ENCODE measurements around the gene LRBA. TPM values are rescaled to one million over a fixed set of nuclear protein-coding genes. Genes with fewer than 3 reads are reported as not detected.

LRBA gene
- total RNA-seq, 4 donors from 2014 or later, result 8.5 to 18.0 (median 11.9) TPM

DNA sequence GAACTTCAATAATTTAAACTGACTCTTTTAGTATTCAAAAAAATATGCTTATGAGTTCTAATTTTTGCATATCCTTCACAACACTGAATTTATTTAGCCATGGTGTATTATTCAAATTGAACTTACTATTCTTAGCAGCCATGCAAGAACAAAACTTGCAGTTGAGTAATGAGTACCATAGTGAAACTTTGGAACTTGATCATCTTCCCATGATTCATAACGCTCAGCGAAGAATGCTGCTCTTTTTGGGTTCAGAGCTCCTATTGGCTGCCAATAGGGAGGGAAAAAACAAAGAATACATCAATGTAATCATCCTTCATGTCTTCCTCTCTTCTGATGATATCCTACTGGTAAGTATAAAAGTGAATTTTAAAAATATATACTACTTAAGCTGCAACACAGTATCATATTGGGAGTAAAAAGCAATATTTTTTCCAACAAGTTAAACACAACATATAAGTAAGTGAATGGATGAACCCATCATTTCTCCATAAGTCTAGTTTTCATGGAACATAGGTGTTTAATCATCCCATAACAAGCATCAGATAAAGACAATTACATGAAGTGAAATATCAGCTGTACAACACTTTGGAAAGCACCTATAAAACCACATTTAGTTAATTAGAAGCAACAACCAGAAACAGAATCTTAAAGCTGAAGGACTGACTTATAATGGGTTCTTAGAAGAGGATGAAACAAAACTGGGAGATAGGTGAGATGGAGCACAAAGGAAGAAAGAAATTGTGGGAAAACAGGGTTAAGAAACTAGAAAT lies 578.3 kb downstream of the LRBA start:
- Histone ChIP-seq H3K27me3 (no peaks in the 10 kb centered on the region), H3K27ac (no peak overlapping the region), H3K9me3 (no peaks in the 10 kb centered on the region), H3K4me1 (no peaks in the 10 kb centered on the region), H3K4me3 (no peak overlapping the region), H3K36me3 (no peaks in the 10 kb centered on the region)
- TF ChIP-seq CTCF (IDR thresholded peaks at IDR 0.05 in 4 of 5, conservative IDR thresholded peaks at IDR 0.05 in 1 of 5) (no peak), POLR2A (IDR thresholded peaks at IDR 0.05) (no peak)
- in situ Hi-C loops (cut with MboI; ENCODE audit: low sequenced_read_pairs in 4 of 4), result no loop called here
- intact Hi-C loops (cut with DNase I; ENCODE audit: low total_unique reads), result no loop called here
- DNase-seq, result no peak
- no peak for ATAC-seq

GRCh38 chr4:150431221-150431620 lies 583.9 kb downstream of the LRBA start:
- no peak for TF ChIP-seq CTCF (IDR thresholded peaks at IDR 0.05 in 4 of 5, conservative IDR thresholded peaks at IDR 0.05 in 1 of 5)
- Histone ChIP-seq H3K4me3 (no peak overlapping the region), H3K4me1 (no peaks in the 10 kb centered on the region), H3K27me3 (no peaks in the 10 kb centered on the region), H3K9me3 (no peaks in the 10 kb centered on the region), H3K27ac (no peak overlapping the region), H3K36me3 (no peaks in the 10 kb centered on the region)
- DNase-seq (no peak), ATAC-seq (no peak)
- in situ Hi-C loops (cut with MboI; ENCODE audit: low sequenced_read_pairs in 4 of 4), result no loop called here
- intact Hi-C loops (cut with DNase I; ENCODE audit: low total_unique reads), result no loop called here

GRCh38 chr4:150425161-150425560 lies 589.9 kb downstream of the LRBA start:
- in situ Hi-C loops (cut with MboI; ENCODE audit: low sequenced_read_pairs in 4 of 4), result no loop called here
- no peak for DNase-seq
- no peaks in the 10 kb centered on the region for H3K27me3 ChIP-seq

GRCh38 chr4:150423503-150423902 lies 591.6 kb downstream of the LRBA start:
- no peak for TF ChIP-seq POLR2A (IDR thresholded peaks at IDR 0.05)
- no peak for TF ChIP-seq CTCF (IDR thresholded peaks at IDR 0.05 in 4 of 5, conservative IDR thresholded peaks at IDR 0.05 in 1 of 5)
- H3K9me3 ChIP-seq, result no peaks in the 10 kb centered on the region
- no peak for DNase-seq
- H3K27ac ChIP-seq, result no peak overlapping the region
- in situ Hi-C loops (cut with MboI; ENCODE audit: low sequenced_read_pairs in 4 of 4), result no loop called here
- intact Hi-C loops (cut with DNase I; ENCODE audit: low total_unique reads), result no loop called here
- no peak for ATAC-seq
- H3K4me3 ChIP-seq, result no peak overlapping the region
- no peaks in the 10 kb centered on the region for H3K36me3 ChIP-seq
- no peaks in the 10 kb centered on the region for H3K4me1 ChIP-seq
- no peaks in the 10 kb centered on the region for H3K27me3 ChIP-seq

More at GRCh38 chr4:150425161-150425560, 589.9 kb downstream of the LRBA start:
- ATAC-seq, result no peak
- Histone ChIP-seq H3K27ac (no peak overlapping the region), H3K4me3 (no peak overlapping the region), H3K9me3 (no peaks in the 10 kb centered on the region), H3K4me1 (no peaks in the 10 kb centered on the region), H3K36me3 (no peaks in the 10 kb centered on the region)
- intact Hi-C loops (cut with DNase I; ENCODE audit: low total_unique reads), result no loop called here
- TF ChIP-seq POLR2A (IDR thresholded peaks at IDR 0.05), result no peak
- no peak for TF ChIP-seq CTCF (IDR thresholded peaks at IDR 0.05 in 4 of 5, conservative IDR thresholded peaks at IDR 0.05 in 1 of 5)

DNA sequence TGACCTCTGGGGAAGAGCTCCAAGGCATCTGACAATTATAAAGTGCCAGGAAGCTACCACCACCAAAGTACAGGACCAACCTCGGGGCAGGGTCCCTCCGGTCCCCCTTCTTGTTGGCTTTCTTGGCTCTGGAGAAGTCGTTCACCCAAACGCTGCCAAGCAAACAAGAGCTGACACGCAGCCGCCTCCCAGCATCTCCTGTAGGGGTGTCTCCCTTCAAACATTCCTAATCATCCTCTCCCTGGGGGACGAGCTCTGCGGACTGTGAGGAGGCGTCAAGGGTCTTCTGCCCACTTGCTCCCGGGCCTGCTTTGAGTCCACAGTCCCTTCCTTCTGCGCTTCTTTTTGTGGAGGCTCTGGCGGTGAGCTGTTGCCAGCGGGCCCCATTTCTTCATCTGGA lies 592.0 kb downstream of the LRBA start:
- no peak for ATAC-seq
- in situ Hi-C loops (cut with MboI; ENCODE audit: low sequenced_read_pairs in 4 of 4), result no loop called here
- H3K27me3 ChIP-seq, result no peaks in the 10 kb centered on the region

More for the DNA sequence above, 592.0 kb downstream of the LRBA start:
- no peak for TF ChIP-seq CTCF (IDR thresholded peaks at IDR 0.05 in 4 of 5, conservative IDR thresholded peaks at IDR 0.05 in 1 of 5)
- no peak for TF ChIP-seq POLR2A (IDR thresholded peaks at IDR 0.05)
- DNase-seq, result no peak
- Histone ChIP-seq H3K36me3 (no peaks in the 10 kb centered on the region), H3K27ac (no peak overlapping the region), H3K4me1 (no peaks in the 10 kb centered on the region), H3K4me3 (no peak overlapping the region), H3K9me3 (no peaks in the 10 kb centered on the region)
- intact Hi-C loops (cut with DNase I; ENCODE audit: low total_unique reads), result no loop called here

Data from gastrocnemius medialis (tissue), 4 donors.